Measurements from ENCODE around the gene DTNBP1. TPM values are rescaled to one million over a fixed set of nuclear protein-coding genes. Genes with fewer than 3 reads are reported as not detected.

DTNBP1 gene
- total RNA-seq, 1 experiment from 2014 or later: 1.6 TPM

- no peak for DNase-seq (ENCODE audit: low spot score)
These were observed 147.6 kb downstream of the DTNBP1 start for GRCh38 chr6:15515226-15515625.

- peak; percentile 40 for DNase-seq (ENCODE audit: low spot score)
These were observed 148.8 kb downstream of the DTNBP1 start for GRCh38 chr6:15513801-15514711.

GRCh38 chr6:15513131-15513771 is 149.6 kb downstream of the DTNBP1 start:
- DNase-seq (ENCODE audit: low spot score): no peak

- DNase-seq (ENCODE audit: low spot score): no peak
These were observed 150.1 kb downstream of the DTNBP1 start for GRCh38 chr6:15512721-15513120.

GRCh38 chr6:15512126-15512525 is 150.7 kb downstream of the DTNBP1 start:
- no peak for DNase-seq (ENCODE audit: low spot score)

DNA sequence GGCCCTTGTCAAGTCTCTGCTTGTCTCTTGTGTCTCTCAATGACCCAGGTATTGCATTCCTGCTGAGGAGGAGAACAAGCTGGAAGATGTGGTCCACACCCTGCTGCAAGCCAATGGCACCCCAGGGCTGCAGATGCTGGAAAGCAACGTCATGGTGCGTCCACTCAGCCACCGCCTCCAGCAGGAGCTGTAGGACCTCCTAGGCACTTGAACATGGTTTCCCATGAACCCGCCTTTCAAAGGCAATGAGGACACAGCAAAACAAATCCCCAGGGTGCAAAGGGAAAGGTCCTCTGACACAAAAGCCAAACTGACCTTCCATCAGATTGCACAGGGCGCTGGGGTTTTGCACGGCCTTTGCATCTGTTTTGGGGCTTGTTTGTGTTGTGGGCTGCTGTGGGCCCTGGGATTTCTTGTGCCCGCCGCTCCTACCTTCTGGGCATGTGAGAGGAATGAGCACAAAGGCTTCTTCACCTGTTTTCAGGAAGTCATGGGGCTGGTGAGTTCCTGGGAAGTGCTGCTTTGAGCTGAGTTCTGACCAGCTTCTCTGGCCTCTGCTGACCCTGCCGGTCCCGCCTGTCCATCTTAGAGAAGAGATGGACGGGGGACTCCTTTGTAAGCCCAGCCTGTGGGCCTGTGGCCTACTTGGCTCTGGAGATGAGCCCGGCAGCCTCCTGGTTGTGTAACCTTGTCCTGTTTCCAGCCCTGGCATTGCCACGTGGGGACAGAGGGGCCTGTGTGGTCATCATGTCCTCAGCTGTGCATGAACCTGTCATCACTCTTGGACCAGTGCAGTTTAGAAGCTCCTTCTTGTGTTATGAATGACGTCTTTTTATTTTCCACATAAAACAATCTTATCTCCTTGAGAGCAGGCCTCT is 151.3 kb downstream of the DTNBP1 start:
- DNase-seq (ENCODE audit: low spot score): no peak

DNA sequence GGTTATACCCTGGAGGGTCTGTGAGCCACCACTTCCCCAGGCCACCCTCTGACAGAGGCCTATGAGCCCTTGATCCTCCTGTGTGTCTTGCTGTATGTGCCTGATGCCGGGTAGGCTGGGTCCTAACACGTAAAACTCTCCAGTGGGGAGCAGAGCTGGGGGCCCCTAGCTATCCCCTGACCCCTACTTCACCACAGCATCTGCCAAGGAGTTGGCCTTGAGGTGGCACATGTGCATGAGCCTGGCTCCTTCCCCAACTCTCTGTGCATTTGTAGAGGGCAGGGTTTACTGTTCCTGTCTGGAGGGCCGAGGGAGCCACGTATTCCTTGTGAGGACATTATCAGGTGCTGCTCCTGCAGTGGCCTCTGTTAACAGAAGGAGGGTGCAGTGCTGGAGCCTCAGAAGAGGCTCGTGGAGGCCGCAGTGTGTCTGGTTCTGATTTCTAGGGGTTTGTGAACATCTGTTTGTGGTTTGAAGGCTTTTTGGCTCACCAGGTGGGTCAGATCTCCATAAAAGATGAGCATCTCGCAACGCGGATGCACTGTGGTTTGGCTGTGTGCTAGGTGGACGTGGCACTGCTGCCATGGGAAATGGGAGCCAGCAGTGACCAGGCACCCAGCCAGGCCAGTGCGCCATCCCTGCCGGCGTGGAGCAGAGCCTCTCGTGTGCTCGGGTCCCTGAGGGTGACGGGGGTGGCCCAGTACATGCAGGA is 152.1 kb downstream of the DTNBP1 start:
- DNase-seq (ENCODE audit: low spot score): no peak

DNA sequence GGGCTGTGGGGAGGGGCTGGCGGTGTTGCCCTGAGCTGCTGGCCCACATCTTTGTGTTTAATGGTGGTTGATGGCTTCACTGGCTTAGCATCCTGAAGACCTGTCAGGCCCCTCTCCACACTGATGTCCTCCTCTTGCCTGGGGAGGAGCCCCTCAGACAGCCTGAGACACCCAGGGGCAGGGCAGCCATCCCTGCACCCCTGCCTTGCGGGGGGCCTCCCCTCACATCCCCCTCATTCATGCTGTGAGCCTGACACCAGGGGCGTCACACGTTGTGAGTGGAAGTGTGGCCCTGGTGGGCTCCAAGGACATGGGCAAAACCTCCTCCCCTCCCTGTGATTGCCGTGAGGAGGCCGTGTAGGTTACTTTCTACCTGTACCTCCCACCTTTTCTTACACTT is 152.7 kb downstream of the DTNBP1 start:
- no peak for DNase-seq (ENCODE audit: low spot score)

- no peak for DNase-seq (ENCODE audit: low spot score)
These were observed 153.4 kb downstream of the DTNBP1 start for GRCh38 chr6:15509335-15509933.

DNA sequence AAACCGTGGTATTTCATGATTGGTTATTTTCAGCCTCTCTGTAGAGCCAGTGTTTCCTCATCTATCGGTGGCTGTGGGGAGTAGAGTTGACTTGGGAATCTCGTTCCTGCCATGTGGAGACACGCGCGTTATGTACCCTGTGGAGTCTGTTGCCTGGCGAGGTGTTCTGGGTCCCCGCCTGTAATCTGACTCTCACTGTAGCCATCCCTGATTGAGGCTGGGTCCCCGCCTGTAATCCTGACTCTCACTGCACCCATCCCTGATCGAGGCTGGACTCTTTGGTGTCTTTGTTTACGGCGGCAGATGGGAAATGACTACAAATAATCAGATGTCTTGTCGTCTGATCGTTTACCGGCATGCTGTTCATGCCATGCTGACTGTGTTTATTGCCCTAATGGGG is 153.9 kb downstream of the DTNBP1 start:
- no peak for DNase-seq (ENCODE audit: low spot score)

DNA sequence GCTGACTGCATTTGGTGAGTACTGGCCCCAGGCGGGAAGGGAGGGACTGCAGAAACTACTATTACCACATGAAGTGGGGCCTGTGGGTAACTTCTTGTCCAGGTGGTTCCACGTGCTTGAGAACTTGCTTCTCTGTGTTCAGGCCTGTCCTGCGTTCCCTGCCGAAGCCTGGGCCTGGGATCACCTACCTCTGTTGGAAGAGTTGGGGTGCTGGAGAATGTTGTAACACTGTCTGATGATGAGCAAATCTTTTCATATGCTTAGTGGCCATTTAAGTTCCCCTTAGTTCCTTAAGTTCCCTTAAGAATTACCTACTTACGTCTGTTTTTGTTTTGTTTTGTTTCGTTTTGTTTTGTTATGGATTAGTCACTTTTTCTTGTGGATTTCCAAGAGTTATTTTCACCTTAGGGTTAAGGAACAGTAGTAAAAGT is 154.4 kb downstream of the DTNBP1 start:
- DNase-seq (ENCODE audit: low spot score): no peak

DNA sequence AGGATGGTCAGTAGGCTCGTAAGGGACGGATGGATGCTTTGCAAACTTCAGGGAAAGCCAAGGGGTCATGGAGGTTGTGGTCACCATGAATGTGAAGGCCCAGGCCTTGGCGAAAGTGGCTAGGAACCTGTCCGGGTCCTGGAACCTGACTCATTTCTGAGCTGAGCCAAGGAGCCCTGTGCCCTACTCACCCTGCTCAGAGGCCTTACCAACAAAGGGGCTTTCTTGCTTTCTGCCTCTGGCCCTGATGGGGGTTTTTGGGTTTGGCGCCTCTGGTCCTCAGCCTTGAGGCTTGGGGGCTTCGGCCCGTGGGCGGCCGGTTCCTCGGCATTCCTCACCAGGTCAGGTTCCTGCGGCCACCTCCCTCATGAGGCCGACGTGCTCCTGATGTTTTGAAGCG is 155.1 kb downstream of the DTNBP1 start:
- no peak for DNase-seq (ENCODE audit: low spot score)

DNA sequence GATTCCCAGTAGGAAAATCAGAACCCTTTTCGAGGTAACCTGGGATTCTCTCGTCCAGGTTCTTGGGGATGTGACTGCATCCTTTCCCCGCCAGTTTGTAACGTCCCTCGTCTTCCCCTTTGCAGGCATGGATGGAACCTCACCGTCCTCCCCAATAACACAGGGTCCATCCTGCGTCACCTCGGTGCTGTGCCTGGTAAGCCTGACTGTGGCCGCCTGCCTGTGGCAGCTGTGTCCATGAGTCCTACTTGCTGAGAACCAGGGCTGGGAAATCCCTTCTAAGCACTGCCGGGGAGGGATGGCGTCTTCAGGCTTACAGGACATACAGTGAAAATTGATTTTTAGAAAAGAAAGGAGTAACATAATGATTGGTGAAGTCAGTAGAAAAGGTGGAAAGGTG is 155.6 kb downstream of the DTNBP1 start:
- DNase-seq (ENCODE audit: low spot score): no peak

- no peak for DNase-seq (ENCODE audit: low spot score)
These were observed 156.8 kb downstream of the DTNBP1 start for GRCh38 chr6:15506066-15506465.

DNA sequence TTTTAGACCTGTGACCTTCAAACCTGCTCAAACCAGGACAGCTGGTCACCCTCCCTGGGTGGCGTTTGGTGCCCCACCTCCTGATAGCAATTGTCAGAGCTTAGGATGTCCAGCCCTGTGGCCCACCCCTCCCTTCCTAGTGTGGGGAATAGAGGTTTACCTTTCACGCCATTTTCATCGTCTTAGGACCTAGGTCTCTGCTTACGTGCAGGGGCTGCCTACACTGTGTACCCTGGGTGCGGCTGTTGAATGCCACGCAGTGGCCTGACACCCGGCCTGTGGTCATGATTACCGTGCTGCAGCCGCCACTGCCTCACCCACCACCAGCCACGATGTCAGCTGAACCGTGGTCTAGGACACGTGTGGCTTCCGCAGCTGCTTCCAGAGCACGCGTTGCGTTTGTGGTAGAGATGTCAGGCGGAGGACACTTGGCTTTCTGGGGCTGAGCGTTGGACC is 157.3 kb downstream of the DTNBP1 start:
- no peak for DNase-seq (ENCODE audit: low spot score)

DNA sequence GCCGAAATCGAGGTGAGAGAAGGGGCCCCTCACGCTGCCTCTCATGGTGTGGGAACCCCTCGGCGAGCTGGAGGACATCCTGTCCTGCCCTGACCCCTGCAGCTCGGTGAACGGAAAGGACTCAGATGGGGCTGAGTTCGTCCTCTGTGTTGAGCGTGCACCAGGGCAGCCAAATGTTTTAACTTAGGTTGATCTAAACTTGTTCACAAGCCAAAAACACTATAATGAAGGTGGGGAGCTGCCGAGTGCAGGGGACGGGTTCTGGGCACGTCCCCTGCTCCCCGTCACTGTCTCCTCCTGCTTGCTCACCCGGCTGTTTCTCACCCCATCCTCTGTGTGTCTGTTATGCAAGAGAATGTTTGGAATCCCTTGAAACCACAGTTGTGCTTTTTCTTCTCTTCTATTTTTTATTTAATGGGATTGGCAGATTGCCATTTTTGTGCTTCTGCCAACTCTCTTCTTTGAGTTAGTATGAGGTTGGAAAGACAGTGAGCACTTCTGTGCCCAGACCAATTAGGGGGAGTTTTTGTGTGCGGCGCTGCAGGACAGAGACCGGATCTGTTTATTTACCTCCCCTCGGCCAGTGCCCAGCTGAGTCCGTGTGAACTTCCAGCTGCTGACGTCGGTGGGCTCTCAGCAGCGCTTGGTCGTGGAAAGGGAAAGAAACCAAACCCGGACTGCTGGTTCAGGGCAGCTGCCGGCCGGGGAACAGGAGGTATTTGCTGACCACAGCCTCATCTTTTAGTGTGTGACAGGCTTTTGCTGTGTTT is 158.1 kb downstream of the DTNBP1 start:
- DNase-seq (ENCODE audit: low spot score): peak; percentile 90

- no peak for DNase-seq (ENCODE audit: low spot score)
These were observed 158.8 kb downstream of the DTNBP1 start for GRCh38 chr6:15504040-15504495.

DNA sequence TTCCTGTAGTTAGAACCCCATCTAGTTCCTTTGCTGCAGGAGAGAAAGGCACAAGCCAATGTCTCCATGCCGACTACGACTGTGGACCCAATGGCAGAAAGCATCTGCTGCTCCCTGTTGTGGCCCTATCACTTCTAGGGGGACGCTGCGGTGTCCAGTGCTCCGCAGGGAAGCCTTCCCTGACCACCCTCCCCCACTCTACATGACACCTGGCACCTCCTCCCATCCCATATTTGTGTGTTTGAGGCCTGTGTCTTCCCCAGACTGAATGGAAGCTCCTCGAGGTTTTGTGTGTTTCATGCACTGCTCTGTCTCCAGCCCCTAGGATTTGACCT is 159.5 kb downstream of the DTNBP1 start:
- no peak for DNase-seq (ENCODE audit: low spot score)

- DNase-seq (ENCODE audit: low spot score): no peak
These were observed 160.1 kb downstream of the DTNBP1 start for GRCh38 chr6:15502446-15503345.

Measured in A172 (cell line).